Natural killer cell (primary cell): ENCODE measurements around the gene GPATCH3. TPM values are rescaled to one million over a fixed set of nuclear protein-coding genes. Genes with fewer than 3 reads are reported as not detected.

Experiments used
- ATAC-seq, 3 donors: fragments of 150-1000 bp in 2 of 3; fragments of 200-7000 bp in 1 of 3; cut with Tn5 transposase; 1 replicate in 1 of 3; 2 replicates in 2 of 3; pipeline ENCODE4 v1.10.0; 2021; ENCODE audit warnings: mild to moderate bottlenecking in 2 of 3, moderate library complexity in 2 of 3
- DNase-seq, 2 donors: peaks; one replicate each; pipeline versions ENCODE4 v3.0.0 to v3.0.0-alpha.2; 2013 to 2021; ENCODE audit warnings: mixed read lengths in 1 of 2
- H3K27ac ChIP-seq: one replicate; pipeline ENCODE4 v1.5.1; 2013; ENCODE audit warnings: mild to moderate bottlenecking, low read length
- H3K27me3 ChIP-seq: one replicate; pipeline ENCODE4 v1.6.1; 2013; ENCODE audit warnings: low read length; ENCODE audit not compliant: control insufficient read depth, insufficient read depth
- H3K36me3 ChIP-seq: one replicate; pipeline ENCODE4 v1.6.1; 2013; ENCODE audit warnings: low read length; ENCODE audit not compliant: control insufficient read depth, insufficient read depth
- H3K4me1 ChIP-seq: one replicate; pipeline ENCODE4 v1.6.1; 2013; ENCODE audit warnings: low read length; ENCODE audit not compliant: control insufficient read depth, insufficient read depth
- H3K4me3 ChIP-seq: one replicate; pipeline ENCODE4 v1.5.1; 2013; ENCODE audit warnings: low read length
- H3K9me3 ChIP-seq: one replicate; pipeline ENCODE4 v1.6.1; 2013; ENCODE audit warnings: low read length; ENCODE audit not compliant: control insufficient read depth, insufficient read depth
- H3K27ac Mint-ChIP-seq, 2 donors: one replicate each; pipeline ENCODE4 v1.8.0; 2022; ENCODE audit warnings: mild to moderate bottlenecking in 2 of 2, mixed read lengths in 2 of 2, moderate library complexity in 1 of 2
- H3K27me3 Mint-ChIP-seq, 2 donors: one replicate each; pipeline ENCODE4 v1.8.0; 2022; ENCODE audit warnings: low read depth in 2 of 2, mixed read lengths in 2 of 2
- H3K36me3 Mint-ChIP-seq: one replicate; pipeline ENCODE4 v1.8.0; 2022; ENCODE audit warnings: mixed read lengths
- H3K4me1 Mint-ChIP-seq, 2 donors: one replicate each; pipeline ENCODE4 v1.8.0; 2022; ENCODE audit warnings: mixed read lengths in 2 of 2
- H3K4me3 Mint-ChIP-seq: one replicate; pipeline ENCODE4 v1.8.0; 2022; ENCODE audit warnings: mild to moderate bottlenecking, moderate library complexity, mixed read lengths
- H3K9me3 Mint-ChIP-seq, 2 donors: one replicate each; pipeline ENCODE4 v1.8.0; 2022; ENCODE audit warnings: mixed read lengths in 2 of 2
- CTCF ChIP-seq: fragments of 200-600 bp; IDR thresholded peaks from one replicate; pipeline ENCODE4 v1.8.0; 2022; ENCODE audit warnings: antibody characterized with exemption
- WGBS: methylation state at CpG from one replicate; pipeline ENCODE4 v1.1.7; 2013; ENCODE audit warnings: missing lambda C conversion rate; ENCODE audit not compliant: insufficient coverage; 5-methylcytosine and 5-hydroxymethylcytosine counted together
- intact Hi-C: fragments of 100-400 bp; cut with micrococcal nuclease; formaldehyde crosslinking; loops from one replicate; pipeline ENCODE4 v1.14.2; 2022
- total RNA-seq, 4 donors: library from RNA; stranded (reverse); fragments of 120-200 nt in 1 of 4; gene quantifications; one replicate each; pipeline versions ENCODE4 v1.2.3 to v1.2.4, GENCODE V29; 2013 to 2022

Gene GPATCH3
- total RNA-seq, 3 donors from 2014 or later (not counting 1 experiment from before 2014, with no cell fraction given), result 25.5 to 41.3 (median 34.6) TPM

- no peaks in the 10 kb centered on the region for H3K27me3 ChIP-seq
- no peak for ATAC-seq
- no peaks in the 10 kb centered on the region for H3K4me1 ChIP-seq
- Mint-ChIP-seq H3K27ac (no peak overlapping the region), H3K4me3 (no peak overlapping the region), H3K9me3 (no peaks in the 10 kb centered on the region), H3K27me3 (no peaks in the 10 kb centered on the region), H3K36me3 (no peaks in the 10 kb centered on the region), H3K4me1 (peaks cover 0 to 2% of the 10 kb centered on the region in 2 donors)
- WGBS, result 98% methylated on average over 4 of the region's 4 CpGs
- no peak overlapping the region for H3K27ac ChIP-seq
- peaks cover 32% of the 10 kb centered on the region for H3K36me3 ChIP-seq
- TF ChIP-seq CTCF, result no peak
- DNase-seq, result no peak
- H3K9me3 ChIP-seq, result no peaks in the 10 kb centered on the region
- intact Hi-C loops, result no loop called here
- no peak overlapping the region for H3K4me3 ChIP-seq
These were observed 42.1 kb downstream of the GPATCH3 start for GRCh38 chr1:26858160-26858559.

DNA sequence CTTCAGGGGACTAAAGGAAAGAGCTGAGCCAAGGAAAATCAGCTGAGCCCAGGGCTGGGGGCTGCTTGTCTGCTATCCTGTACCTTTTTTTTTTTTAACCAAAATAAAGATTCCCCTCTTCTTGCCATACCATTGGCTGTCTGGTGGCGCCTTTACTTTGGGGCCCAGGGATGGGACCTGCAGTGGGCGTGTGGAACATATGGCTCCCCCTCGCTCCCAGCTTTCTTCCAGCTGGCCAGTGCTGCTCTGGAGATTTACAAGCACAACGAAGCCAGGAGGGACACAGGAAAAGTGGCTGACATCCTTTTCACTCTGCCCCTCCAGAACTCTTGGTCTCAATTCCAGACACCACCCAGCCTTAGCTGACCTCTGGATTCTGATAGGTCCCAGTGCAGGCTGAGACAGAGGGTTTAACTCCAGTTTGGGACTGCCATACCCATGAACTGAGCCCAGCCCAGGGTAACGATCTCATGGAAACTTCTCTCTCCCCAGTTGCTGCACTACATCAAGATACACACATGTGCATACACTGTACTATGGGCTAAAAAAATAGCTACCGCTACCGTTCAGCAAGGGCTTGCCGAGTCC, 42.7 kb downstream of the GPATCH3 start:
- H3K9me3 Mint-ChIP-seq, result no peaks in the 10 kb centered on the region
- peaks cover 0 to 5% of the 10 kb centered on the region in 2 donors for H3K4me1 Mint-ChIP-seq
- no peaks in the 10 kb centered on the region for H3K9me3 ChIP-seq
- H3K36me3 Mint-ChIP-seq, result no peaks in the 10 kb centered on the region
- DNase-seq, result no peak
- H3K27me3 Mint-ChIP-seq, result no peaks in the 10 kb centered on the region
- H3K27ac ChIP-seq, result no peak overlapping the region
- no peaks in the 10 kb centered on the region for H3K27me3 ChIP-seq
- 95% methylated on average over 8 of the region's 8 CpGs for WGBS
- H3K4me3 ChIP-seq, result no peak overlapping the region
- H3K4me1 ChIP-seq, result no peaks in the 10 kb centered on the region
- TF ChIP-seq CTCF, result no peak
- H3K36me3 ChIP-seq, result peaks cover 38% of the 10 kb centered on the region
- no peak overlapping the region for H3K27ac Mint-ChIP-seq
- intact Hi-C loops, result no loop called here
- ATAC-seq, result no peak
- H3K4me3 Mint-ChIP-seq, result no peak overlapping the region

- DNase-seq, result no peak
- Histone ChIP-seq H3K36me3 (peaks cover 45% of the 10 kb centered on the region), H3K27me3 (no peaks in the 10 kb centered on the region), H3K4me1 (no peaks in the 10 kb centered on the region), H3K4me3 (no peak overlapping the region), H3K27ac (no peak overlapping the region), H3K9me3 (no peaks in the 10 kb centered on the region)
- Mint-ChIP-seq H3K36me3 (no peaks in the 10 kb centered on the region), H3K27me3 (no peaks in the 10 kb centered on the region), H3K27ac (peak overlapping the region in 1 of 2 donors; percentile 14), H3K4me1 (peaks cover 0 to 5% of the 10 kb centered on the region in 2 donors), H3K4me3 (no peak overlapping the region), H3K9me3 (no peaks in the 10 kb centered on the region)
- no peak for TF ChIP-seq CTCF
- 96% methylated on average over 19 of the region's 21 CpGs for WGBS
- intact Hi-C loops, result no loop called here
- peak in 1 of 3 donors; percentile 11 for ATAC-seq
These were observed 43.4 kb downstream of the GPATCH3 start for GRCh38 chr1:26856604-26857469.
